Subcutaneous adipose tissue (tissue), 4 donors: ENCODE measurements around the gene MAG. TPM values are rescaled to one million over a fixed set of nuclear protein-coding genes. Genes with fewer than 3 reads are reported as not detected.

Experiments used
- CTCF ChIP-seq: fragments of 450-650 bp; IDR thresholded peaks from one replicate; pipeline ENCODE4 v1.5.1; 2016; ENCODE audit warnings: low read depth, mild to moderate bottlenecking, control low read depth, antibody characterized with exemption, moderate library complexity
- total RNA-seq, 4 donors: library from RNA; depleted of rRNA; stranded (reverse); fragments of >200 nt; gene quantifications; one replicate each; pipeline ENCODE4 v1.1.0, GENCODE V29; 2016

MAG gene
- total RNA-seq, 4 donors from 2014 or later = not detected

GRCh38 chr19:35330475-35330874, 38.5 kb downstream of the MAG start:
- no peak for TF ChIP-seq CTCF

- no peak for TF ChIP-seq CTCF
Observed at GRCh38 chr19:35331551-35332214, 39.7 kb downstream of the MAG start.

- no peak for TF ChIP-seq CTCF
Observed at GRCh38 chr19:35332817-35333216, 40.9 kb downstream of the MAG start.

GRCh38 chr19:35334144-35334753, 42.3 kb downstream of the MAG start:
- no peak for TF ChIP-seq CTCF

- TF ChIP-seq CTCF = no peak
Observed at GRCh38 chr19:35336166-35336955, 44.4 kb downstream of the MAG start.

- no peak for TF ChIP-seq CTCF
Observed at GRCh38 chr19:35337097-35337983, 45.4 kb downstream of the MAG start.

- TF ChIP-seq CTCF = no peak
Observed at GRCh38 chr19:35337984-35338296, 46.0 kb downstream of the MAG start.
